Aorta (tissue), 5 donors: ENCODE data around the gene MCTP2. TPM values are rescaled to one million over a fixed set of nuclear protein-coding genes. Genes with fewer than 3 reads are reported as not detected.

Experiments
- ATAC-seq: fragments of 200-7000 bp; cut with Tn5 transposase; one replicate; pipeline ENCODE4 v1.9.1; 2022; ENCODE audit warnings: moderate library complexity; ENCODE audit not compliant: low FRiP score
- DNase-seq, 2 donors: peaks; one replicate each; pipeline ENCODE4 v3.0.0-alpha.2; 2020
- H3K27ac ChIP-seq, 2 donors: one replicate each; pipeline ENCODE4 v1.5.1; 2013; ENCODE audit warnings: low read length in 2 of 2, mild to moderate bottlenecking in 2 of 2, moderate library complexity in 2 of 2, control low read depth in 1 of 2, inconsistent platforms in 1 of 2, low read depth in 1 of 2
- H3K27me3 ChIP-seq, 2 donors: one replicate each; pipeline ENCODE4 v1.6.1; 2013; ENCODE audit warnings: control low read depth in 1 of 2, low read length in 1 of 2, mild to moderate bottlenecking in 1 of 2, moderate library complexity in 1 of 2; ENCODE audit not compliant: insufficient read depth in 2 of 2, control insufficient read depth in 1 of 2
- H3K36me3 ChIP-seq, 2 donors: one replicate each; pipeline ENCODE4 v1.6.1; 2013; ENCODE audit warnings: control low read depth in 1 of 2, low read length in 1 of 2, mild to moderate bottlenecking in 1 of 2; ENCODE audit not compliant: insufficient read depth in 2 of 2, control insufficient read depth in 1 of 2
- H3K4me1 ChIP-seq, 2 donors: one replicate each; pipeline ENCODE4 v1.6.1; 2013; ENCODE audit warnings: low read length in 2 of 2, control low read depth in 1 of 2, mild to moderate bottlenecking in 1 of 2, moderate library complexity in 1 of 2; ENCODE audit not compliant: insufficient read depth in 2 of 2, control insufficient read depth in 1 of 2
- H3K4me3 ChIP-seq, 2 donors: one replicate each; pipeline ENCODE4 v1.5.1; 2013; ENCODE audit warnings: low read length in 2 of 2, control low read depth in 1 of 2, mild to moderate bottlenecking in 1 of 2
- H3K9me3 ChIP-seq: one replicate; pipeline ENCODE4 v1.6.1; 2013; ENCODE audit warnings: mild to moderate bottlenecking, low read length; ENCODE audit not compliant: control insufficient read depth
- WGBS, 2 donors: extraction: QIAGEN DNeasy Blood & Tissue Kit; methylation state at CpG; one replicate each; pipeline ENCODE4 v1.1.7; 2013; 5-methylcytosine and 5-hydroxymethylcytosine counted together
- intact Hi-C, 2 donors: fragments of 100-400 bp; cut with DNase I; formaldehyde crosslinking; loops; one replicate each; pipeline versions ENCODE4 v1.14.2 to v1.15.0; 2022
- polyA plus RNA-seq, 2 donors: library from polyadenylated mRNA; stranded (reverse); fragments of 200-250 nt; gene quantifications; one replicate each; pipeline ENCODE4 v1.2.3, GENCODE V29; 2013
- total RNA-seq, 2 donors: library from RNA; stranded (reverse); fragmentation: NEBNext Ultra II Directional; extraction: Animal tissue kit (Norgen Biotek cat#: 25700); gene quantifications; one replicate each; pipeline ENCODE4 v1.2.1, GENCODE V29; 2021
- donor health status: healthy with polysubstance abuse.
- donor health status: Bipolar disorder and iron deficiency.
- donor health status: DM: no; HTN: no; CAD: no.
- donor health status: DM: no; HTN: no; CAD: no.
- donor health status: DM: yes; HTN: yes; CAD: no.

Gene MCTP2
- total and polyA plus RNA-seq, 4 donors = 0.13 to 9.6 (median 4.3) TPM

DNA sequence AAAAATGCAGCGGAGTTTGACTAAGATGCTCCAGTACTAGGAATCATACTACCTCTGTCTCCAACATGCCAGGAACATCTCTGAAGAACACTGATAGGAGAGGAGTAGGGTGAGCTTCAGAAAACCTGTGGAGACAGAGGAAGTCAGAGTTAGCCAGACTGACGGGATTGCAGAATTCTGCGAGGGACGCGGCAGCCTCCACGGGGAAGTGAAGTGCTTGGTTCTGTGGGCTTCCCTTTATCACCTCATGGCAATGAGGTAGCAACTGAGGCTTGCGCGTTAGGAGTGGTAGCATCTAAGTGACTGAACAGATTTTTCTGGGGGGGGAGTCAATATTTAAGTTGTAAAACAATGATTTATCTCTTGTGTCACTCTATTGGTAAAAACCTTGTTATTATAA is 226.3 kb downstream of the MCTP2 start:
- Histone ChIP-seq H3K36me3 (no peaks in the 10 kb centered on the region), H3K27me3 (no peaks in the 10 kb centered on the region), H3K4me3 (no peak overlapping the region), H3K27ac (no peak overlapping the region), H3K4me1 (no peaks in the 10 kb centered on the region), H3K9me3 (no peaks in the 10 kb centered on the region)
- no peak for ATAC-seq
- 84 to 92% methylated on average over 8 of the region's 8 CpGs for WGBS, 2 donors
- no peak for DNase-seq
- intact Hi-C loops = no loop called here

DNA sequence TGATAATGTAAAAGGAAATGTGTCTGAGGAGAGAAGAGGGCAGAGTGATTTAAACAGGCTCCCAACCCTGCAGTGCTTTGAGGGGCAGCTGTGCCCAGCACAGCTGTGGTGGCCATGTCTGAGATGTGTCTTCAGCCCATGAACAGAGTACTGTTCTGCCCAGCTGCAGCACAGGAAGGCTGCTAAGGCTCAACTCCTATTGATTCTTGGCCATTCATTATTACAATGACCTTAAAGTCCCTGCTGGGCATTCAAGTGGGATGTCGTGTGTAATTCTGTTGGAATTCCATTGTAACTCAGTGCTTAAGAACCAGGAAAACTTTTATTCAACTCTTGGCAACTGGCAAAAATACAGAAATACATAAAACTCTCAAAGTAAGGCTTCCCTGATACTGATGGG is 229.3 kb downstream of the MCTP2 start:
- intact Hi-C loops = no loop called here
- 52 to 57% methylated on average over 1 of the region's 1 CpG for WGBS, 2 donors
- no peak for ATAC-seq
- H3K36me3 ChIP-seq = no peaks in the 10 kb centered on the region
- H3K27me3 ChIP-seq = no peaks in the 10 kb centered on the region
- H3K9me3 ChIP-seq = no peaks in the 10 kb centered on the region
- no peak overlapping the region for H3K4me3 ChIP-seq
- DNase-seq = no peak
- H3K27ac ChIP-seq = no peak overlapping the region
- no peaks in the 10 kb centered on the region for H3K4me1 ChIP-seq

DNA sequence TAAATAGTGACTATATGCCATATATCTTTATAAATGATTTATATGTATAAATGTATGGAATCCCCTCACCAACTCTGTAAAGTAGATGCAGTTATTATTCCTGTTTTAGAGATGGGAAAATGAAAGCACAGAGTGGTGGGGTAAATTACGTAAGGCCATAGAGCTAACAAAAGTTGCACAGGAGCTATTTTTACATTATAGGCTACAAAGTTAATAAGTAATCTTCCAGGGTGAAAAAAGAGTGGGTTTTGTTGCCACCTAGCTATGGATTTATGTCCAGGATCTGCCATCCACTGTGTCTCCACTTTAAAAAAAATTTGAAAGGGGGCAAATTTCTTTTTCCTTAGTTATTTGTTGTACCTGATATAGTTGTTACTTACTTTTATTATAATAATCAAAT is 235.7 kb downstream of the MCTP2 start:
- Histone ChIP-seq H3K36me3 (no peaks in the 10 kb centered on the region), H3K4me3 (no peak overlapping the region), H3K27ac (no peak overlapping the region), H3K27me3 (no peaks in the 10 kb centered on the region), H3K9me3 (no peaks in the 10 kb centered on the region), H3K4me1 (no peaks in the 10 kb centered on the region)
- intact Hi-C loops = no loop called here
- 85 to 90% methylated on average over 1 of the region's 1 CpG for WGBS, 2 donors
- no peak for ATAC-seq
- no peak for DNase-seq

DNA sequence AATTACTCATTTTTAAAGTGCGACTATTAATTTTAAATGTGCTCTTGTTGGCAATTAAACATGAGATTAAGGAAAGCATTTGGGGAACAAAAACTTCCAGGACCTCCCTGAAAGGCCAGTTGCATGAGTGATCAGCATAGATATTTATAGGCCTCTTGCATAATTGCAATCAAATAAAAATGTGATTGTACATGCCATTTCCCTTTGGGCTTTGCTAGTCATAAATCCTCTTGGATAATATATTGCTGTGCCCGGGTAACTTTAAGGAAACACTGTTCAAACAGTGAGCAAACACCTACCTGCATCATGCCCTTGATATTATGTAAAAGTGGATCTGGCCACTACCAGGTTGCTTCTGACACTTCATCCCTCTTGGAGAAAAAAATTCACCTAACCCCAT is 239.1 kb downstream of the MCTP2 start:
- WGBS, 2 donors = 52 to 66% methylated on average over 2 of the region's 2 CpGs
- no peaks in the 10 kb centered on the region for H3K27me3 ChIP-seq
- H3K9me3 ChIP-seq = no peaks in the 10 kb centered on the region
- H3K4me1 ChIP-seq = no peaks in the 10 kb centered on the region
- ATAC-seq (no peak), DNase-seq (no peak)
- no peak overlapping the region for H3K27ac ChIP-seq
- H3K4me3 ChIP-seq = no peak overlapping the region
- intact Hi-C loops = no loop called here
- no peaks in the 10 kb centered on the region for H3K36me3 ChIP-seq

DNA sequence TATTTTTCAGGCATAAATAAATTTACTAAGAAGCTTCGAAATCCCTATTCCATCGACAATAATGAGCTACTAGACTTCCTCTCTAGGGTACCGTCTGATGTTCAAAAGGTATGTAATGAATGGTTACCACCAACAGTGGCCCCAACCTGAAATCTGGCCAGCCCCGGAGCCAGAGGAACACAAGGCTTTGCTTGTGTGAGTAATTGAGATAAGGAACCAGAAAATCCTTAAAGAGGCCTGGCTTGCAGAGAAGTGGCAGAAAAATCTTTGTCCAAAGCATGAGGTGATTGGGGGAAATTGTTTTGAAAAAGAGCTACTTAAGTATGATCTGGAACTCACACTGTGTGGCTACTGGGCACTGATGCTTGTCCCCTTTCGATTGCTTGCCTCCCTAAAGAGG is 245.3 kb downstream of the MCTP2 start:
- ATAC-seq (no peak), DNase-seq (no peak)
- Histone ChIP-seq H3K36me3 (no peaks in the 10 kb centered on the region), H3K4me3 (no peak overlapping the region), H3K4me1 (no peaks in the 10 kb centered on the region), H3K9me3 (no peaks in the 10 kb centered on the region), H3K27ac (no peak overlapping the region), H3K27me3 (no peaks in the 10 kb centered on the region)
- WGBS, 2 donors = 56 to 59% methylated on average over 5 of the region's 5 CpGs
- intact Hi-C loops = no loop called here

DNA sequence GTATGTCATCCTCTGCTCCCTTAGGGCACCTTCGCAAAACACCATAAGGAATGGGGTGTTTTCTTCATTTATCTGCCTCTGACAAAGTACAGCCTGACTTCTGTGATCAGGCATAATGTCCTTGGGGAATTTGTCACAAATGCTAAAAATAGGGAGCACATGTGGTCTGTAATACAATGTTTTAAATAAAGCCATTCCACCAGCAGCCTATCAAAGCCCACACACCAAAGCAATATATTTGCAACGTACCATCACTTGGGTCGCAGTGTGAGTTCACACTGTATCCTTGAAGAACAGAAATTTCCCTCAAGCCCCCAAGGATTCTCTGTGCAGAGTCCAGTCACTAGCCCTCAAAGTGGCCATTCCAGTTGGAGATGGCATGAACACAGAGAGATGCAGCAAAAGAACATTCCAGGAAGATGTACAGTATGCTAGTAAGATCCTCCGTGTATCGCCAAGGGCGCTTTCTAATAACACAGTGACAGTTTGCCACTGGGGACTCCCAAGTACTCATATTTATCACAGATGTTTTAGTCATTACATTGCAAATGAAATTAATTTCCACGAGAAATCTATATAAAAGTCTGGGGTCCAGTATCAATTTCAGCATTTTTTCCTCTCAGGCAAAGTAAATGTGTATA is 246.7 kb downstream of the MCTP2 start:
- DNase-seq (no peak), ATAC-seq (no peak)
- no peak overlapping the region for H3K4me3 ChIP-seq
- WGBS, 2 donors = 58 to 72% methylated on average over 7 of the region's 7 CpGs
- no peaks in the 10 kb centered on the region for H3K9me3 ChIP-seq
- intact Hi-C loops = no loop called here
- H3K27me3 ChIP-seq = no peaks in the 10 kb centered on the region
- H3K36me3 ChIP-seq = no peaks in the 10 kb centered on the region
- H3K27ac ChIP-seq = no peak overlapping the region
- no peaks in the 10 kb centered on the region for H3K4me1 ChIP-seq

DNA sequence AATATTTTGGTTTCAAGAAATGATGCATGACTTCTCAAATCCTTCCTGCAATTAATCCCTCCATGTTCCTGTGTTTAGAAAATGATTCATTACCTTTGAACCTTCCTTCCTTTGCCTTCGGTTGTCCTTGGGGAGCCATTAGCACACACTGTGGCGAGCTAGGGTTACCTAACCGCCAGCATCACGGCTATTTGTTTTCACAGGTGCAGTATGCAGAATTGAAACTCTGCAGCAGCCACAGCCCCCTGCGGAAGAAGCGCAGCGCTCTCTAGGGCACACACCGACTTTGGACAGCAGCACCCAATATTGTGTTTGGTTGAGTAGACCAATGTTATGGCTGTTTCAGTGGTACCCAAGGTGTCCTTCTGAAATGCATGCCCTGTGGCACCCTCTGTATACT is 247.4 kb downstream of the MCTP2 start:
- ATAC-seq (no peak), DNase-seq (no peak)
- H3K4me1 ChIP-seq = no peaks in the 10 kb centered on the region
- no peak overlapping the region for H3K4me3 ChIP-seq
- no peak overlapping the region for H3K27ac ChIP-seq
- intact Hi-C loops = no loop called here
- no peaks in the 10 kb centered on the region for H3K36me3 ChIP-seq
- 34 to 45% methylated on average over 8 of the region's 8 CpGs for WGBS, 2 donors
- no peaks in the 10 kb centered on the region for H3K9me3 ChIP-seq
- no peaks in the 10 kb centered on the region for H3K27me3 ChIP-seq

DNA sequence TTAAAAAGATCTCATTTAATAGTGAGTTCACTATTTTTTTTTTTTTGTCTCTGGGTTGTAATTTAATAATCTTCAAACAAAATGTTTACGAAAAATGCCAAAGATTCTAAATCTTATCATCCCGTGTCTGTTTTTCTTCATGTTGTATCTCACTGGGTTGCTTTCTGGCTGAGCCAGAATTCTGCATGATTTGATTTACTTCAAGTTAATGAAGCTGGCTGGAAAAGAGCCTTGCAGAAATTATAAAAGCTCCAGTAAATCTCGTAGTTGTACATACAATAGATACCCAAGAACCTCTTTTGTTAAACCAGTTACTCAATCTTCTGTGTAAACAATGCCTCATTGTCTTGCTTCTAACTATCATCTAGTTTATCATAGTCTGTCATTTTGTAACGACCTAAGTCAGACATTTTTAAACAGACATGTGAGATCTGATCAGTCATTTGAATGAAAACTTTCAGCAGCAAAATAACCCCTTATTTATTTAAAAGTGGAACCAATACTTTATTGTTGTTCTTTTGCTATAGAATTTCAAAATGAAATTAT is 249.0 kb downstream of the MCTP2 start:
- DNase-seq = no peak
- WGBS, 2 donors = 36 to 51% methylated on average over 4 of the region's 4 CpGs
- no peaks in the 10 kb centered on the region for H3K27me3 ChIP-seq
- no peaks in the 10 kb centered on the region for H3K4me1 ChIP-seq
- H3K9me3 ChIP-seq = peaks cover 3% of the 10 kb centered on the region
- ATAC-seq = no peak
- no peak overlapping the region for H3K27ac ChIP-seq
- intact Hi-C loops = no loop called here
- H3K4me3 ChIP-seq = no peak overlapping the region
- no peaks in the 10 kb centered on the region for H3K36me3 ChIP-seq

DNA sequence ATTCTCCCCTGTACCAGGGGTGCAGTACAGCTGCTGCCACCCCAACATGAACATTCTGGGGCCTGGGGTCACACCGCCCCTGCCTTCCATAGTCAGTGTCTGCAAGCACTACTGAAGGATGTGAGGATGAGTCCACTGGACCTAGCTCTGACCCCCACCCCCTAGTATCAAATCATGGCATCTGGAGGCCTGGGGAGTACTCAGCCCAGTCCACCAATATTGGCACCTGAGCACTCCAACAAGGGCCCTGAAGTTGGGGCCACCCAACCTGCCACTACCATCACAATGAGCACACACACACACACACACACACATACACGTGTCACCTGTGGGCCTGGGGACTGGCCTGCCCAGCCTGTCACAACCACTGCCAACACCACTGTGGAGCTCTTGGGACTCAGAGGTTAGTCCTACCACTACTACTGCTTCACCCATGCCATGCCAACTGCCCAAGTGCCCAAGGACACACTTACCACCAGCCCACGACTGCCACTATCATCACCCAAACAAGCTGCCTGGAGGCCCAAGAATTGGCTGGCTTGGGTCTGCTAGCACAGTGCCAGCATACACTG is 253.9 kb downstream of the MCTP2 start:
- no peaks in the 10 kb centered on the region for H3K36me3 ChIP-seq
- no peak overlapping the region for H3K4me3 ChIP-seq
- intact Hi-C loops = no loop called here
- 86 to 88% methylated on average over 3 of the region's 3 CpGs for WGBS, 2 donors
- peaks cover 3% of the 10 kb centered on the region for H3K9me3 ChIP-seq
- H3K27ac ChIP-seq = no peak overlapping the region
- H3K27me3 ChIP-seq = no peaks in the 10 kb centered on the region
- no peak for DNase-seq
- H3K4me1 ChIP-seq = no peaks in the 10 kb centered on the region
- no peak for ATAC-seq
